Ishikawa (cell line): ENCODE data around the gene INPP4B.

ENCODE experiments used
- EGR1 ChIP-seq: IDR thresholded peaks from 2 replicates; pipeline ENCODE4 v1.6.1; 2012
- FOXM1 ChIP-seq: IDR thresholded peaks from 2 replicates; pipeline ENCODE4 v1.6.1; 2012; ENCODE audit warnings: low read depth, borderline replicate concordance
- MAX ChIP-seq: IDR thresholded peaks from 2 replicates; pipeline ENCODE4 v1.6.1; 2012
- RAD21 ChIP-seq: IDR thresholded peaks from 2 replicates; pipeline ENCODE4 v1.6.1; 2012; ENCODE audit warnings: low read depth
- TCF12 ChIP-seq: IDR thresholded peaks from 2 replicates; pipeline ENCODE4 v1.6.1; 2012; ENCODE audit warnings: low read depth
- YY1 ChIP-seq: IDR thresholded peaks from 2 replicates; pipeline ENCODE4 v1.6.1; 2012; ENCODE audit warnings: low read depth

GRCh38 chr4:142777045-142777743 lies 68.9 kb downstream of the INPP4B start:
- TF ChIP-seq YY1 = no peak
- TF ChIP-seq FOXM1 = no peak
- no peak for TF ChIP-seq EGR1
- TF ChIP-seq TCF12 = no peak
- no peak for TF ChIP-seq RAD21
- TF ChIP-seq MAX = no peak
